ENCODE measurements around the gene SMARCE1.

SMARCE1 gene

GRCh38 chr17:40647624-40648383 lies at the start of gene SMARCE1:
TSS of gene SMARCE1 (minus strand) at chr17:40647818. CDS start at chr17:40645802, 2,016 bp downstream.
- Histone ChIP-seq H3K36me3 (ENCODE audit: control insufficient read depth, insufficient read depth, low read length) (no peaks in the 10 kb centered on the region), H3K27me3 (replicated peaks; ENCODE audit: control insufficient read depth, insufficient read depth, low read length) (no peaks in the 10 kb centered on the region), H3K4me3 (replicated peaks; ENCODE audit: low read depth, low read length) (peak within 1 kb of the TSS; percentile 97)
- peak; percentile 88 for DNase-seq (ENCODE audit: extremely low read depth, insufficient read length)
- no peak for TF ChIP-seq CTCF (IDR thresholded peaks at IDR 0.05; ENCODE audit: insufficient read depth, low read length, poor library complexity, severe bottlenecking)

GRCh38 chr17:40697297-40697696 lies 49.7 kb upstream of the SMARCE1 start:
- no peak for TF ChIP-seq CTCF (IDR thresholded peaks at IDR 0.05; ENCODE audit: insufficient read depth, low read length, poor library complexity, severe bottlenecking)
- H3K4me3 ChIP-seq (replicated peaks; ENCODE audit: low read depth, low read length): no peak overlapping the region
- DNase-seq (ENCODE audit: extremely low read depth, insufficient read length): no peak
- no peaks in the 10 kb centered on the region; the same call in 1 of the 2 replicates for H3K27me3 ChIP-seq (replicated peaks; ENCODE audit: control insufficient read depth, insufficient read depth, low read length)
- H3K36me3 ChIP-seq (ENCODE audit: control insufficient read depth, insufficient read depth, low read length): no peaks in the 10 kb centered on the region

- no peak for DNase-seq (ENCODE audit: extremely low read depth, insufficient read length)
- no peak for TF ChIP-seq CTCF (IDR thresholded peaks at IDR 0.05; ENCODE audit: insufficient read depth, low read length, poor library complexity, severe bottlenecking)
- H3K27me3 ChIP-seq (replicated peaks; ENCODE audit: control insufficient read depth, insufficient read depth, low read length): no peaks in the 10 kb centered on the region; the same call in 1 of the 2 replicates
- H3K36me3 ChIP-seq (ENCODE audit: control insufficient read depth, insufficient read depth, low read length): no peaks in the 10 kb centered on the region
- H3K4me3 ChIP-seq (replicated peaks; ENCODE audit: low read depth, low read length): no peak overlapping the region
Observed at GRCh38 chr17:40696651-40697072, 49.0 kb upstream of the SMARCE1 start.

- no peak for DNase-seq (ENCODE audit: extremely low read depth, insufficient read length)
- no peak overlapping the region for H3K4me3 ChIP-seq (replicated peaks; ENCODE audit: low read depth, low read length)
- H3K27me3 ChIP-seq (replicated peaks; ENCODE audit: control insufficient read depth, insufficient read depth, low read length): no peaks in the 10 kb centered on the region; the same call in 1 of the 2 replicates
- no peaks in the 10 kb centered on the region for H3K36me3 ChIP-seq (ENCODE audit: control insufficient read depth, insufficient read depth, low read length)
- TF ChIP-seq CTCF (IDR thresholded peaks at IDR 0.05; ENCODE audit: insufficient read depth, low read length, poor library complexity, severe bottlenecking): no peak
Observed at GRCh38 chr17:40695874-40696472, 48.4 kb upstream of the SMARCE1 start.

- DNase-seq (ENCODE audit: extremely low read depth, insufficient read length): no peak
- Histone ChIP-seq H3K36me3 (ENCODE audit: control insufficient read depth, insufficient read depth, low read length) (no peaks in the 10 kb centered on the region), H3K4me3 (replicated peaks; ENCODE audit: low read depth, low read length) (no peak overlapping the region), H3K27me3 (replicated peaks; ENCODE audit: control insufficient read depth, insufficient read depth, low read length) (no peaks in the 10 kb centered on the region)
- TF ChIP-seq CTCF (IDR thresholded peaks at IDR 0.05; ENCODE audit: insufficient read depth, low read length, poor library complexity, severe bottlenecking): no peak
Observed at GRCh38 chr17:40694584-40694983, 47.0 kb upstream of the SMARCE1 start.
